ENCODE data around the gene TMEM86B. TPM values are rescaled to one million over a fixed set of nuclear protein-coding genes. Genes with fewer than 3 reads are reported as not detected.

The TMEM86B gene
- total RNA-seq, 1 donor from 2014 or later, result 7.6 TPM

DNA sequence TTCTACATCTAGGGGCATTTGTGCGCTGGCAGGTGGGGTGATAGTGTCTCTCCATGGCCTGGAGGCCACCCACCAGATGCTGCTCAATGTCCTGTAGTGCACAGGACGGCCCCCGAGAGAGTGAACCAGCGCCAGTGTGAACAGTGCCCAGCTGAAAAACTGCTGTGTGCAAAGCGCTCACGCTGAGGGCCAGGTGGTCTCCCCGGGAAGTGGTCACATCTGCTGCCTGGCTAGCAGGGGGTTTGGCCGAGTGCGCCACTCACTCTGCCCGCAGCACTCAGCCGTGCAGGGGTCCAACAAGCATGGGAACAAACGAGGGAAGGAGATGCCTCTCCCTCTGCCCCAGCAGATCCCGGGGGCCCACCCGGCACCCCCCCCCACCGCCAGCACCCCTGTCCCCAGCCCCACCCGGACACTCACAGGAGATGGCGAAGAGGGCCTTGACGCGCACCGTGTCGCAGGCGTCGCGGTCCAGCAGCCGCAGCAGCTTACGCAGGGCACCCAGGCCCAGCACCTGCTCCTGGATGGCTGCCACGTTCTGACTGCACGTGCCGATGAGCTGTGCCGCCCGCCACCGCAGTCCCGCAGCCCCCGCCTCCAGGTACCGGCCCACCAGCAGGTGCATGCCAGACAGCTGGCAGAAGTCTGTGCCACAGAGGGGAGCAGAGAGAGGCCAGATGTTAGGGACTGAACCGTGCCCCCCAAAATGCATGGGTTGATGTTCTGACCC, 45.6 kb upstream of the TMEM86B start:
- H3K4me3 Mint-ChIP-seq (ENCODE audit: unreplicated experiment), result no peak overlapping the region
- no peak for DNase-seq
- no peaks in the 10 kb centered on the region for H3K9me3 Mint-ChIP-seq (ENCODE audit: unreplicated experiment)
- H3K27me3 Mint-ChIP-seq (ENCODE audit: unreplicated experiment), result peaks cover 3% of the 10 kb centered on the region
- TF ChIP-seq, protein P1, sequence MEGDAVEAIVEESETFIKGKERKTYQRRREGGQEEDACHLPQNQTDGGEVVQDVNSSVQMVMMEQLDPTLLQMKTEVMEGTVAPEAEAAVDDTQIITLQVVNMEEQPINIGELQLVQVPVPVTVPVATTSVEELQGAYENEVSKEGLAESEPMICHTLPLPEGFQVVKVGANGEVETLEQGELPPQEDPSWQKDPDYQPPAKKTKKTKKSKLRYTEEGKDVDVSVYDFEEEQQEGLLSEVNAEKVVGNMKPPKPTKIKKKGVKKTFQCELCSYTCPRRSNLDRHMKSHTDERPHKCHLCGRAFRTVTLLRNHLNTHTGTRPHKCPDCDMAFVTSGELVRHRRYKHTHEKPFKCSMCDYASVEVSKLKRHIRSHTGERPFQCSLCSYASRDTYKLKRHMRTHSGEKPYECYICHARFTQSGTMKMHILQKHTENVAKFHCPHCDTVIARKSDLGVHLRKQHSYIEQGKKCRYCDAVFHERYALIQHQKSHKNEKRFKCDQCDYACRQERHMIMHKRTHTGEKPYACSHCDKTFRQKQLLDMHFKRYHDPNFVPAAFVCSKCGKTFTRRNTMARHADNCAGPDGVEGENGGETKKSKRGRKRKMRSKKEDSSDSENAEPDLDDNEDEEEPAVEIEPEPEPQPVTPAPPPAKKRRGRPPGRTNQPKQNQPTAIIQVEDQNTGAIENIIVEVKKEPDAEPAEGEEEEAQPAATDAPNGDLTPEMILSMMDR (IDR thresholded peaks at IDR 0.05; ENCODE audit: partially characterized antibody, unreplicated experiment), result no peak
- no peak overlapping the region for H3K27ac Mint-ChIP-seq (ENCODE audit: unreplicated experiment)
- peaks cover 6% of the 10 kb centered on the region for H3K4me1 Mint-ChIP-seq (ENCODE audit: low read depth, unreplicated experiment)
- H3K36me3 Mint-ChIP-seq (ENCODE audit: unreplicated experiment), result peaks cover 3% of the 10 kb centered on the region

DNA sequence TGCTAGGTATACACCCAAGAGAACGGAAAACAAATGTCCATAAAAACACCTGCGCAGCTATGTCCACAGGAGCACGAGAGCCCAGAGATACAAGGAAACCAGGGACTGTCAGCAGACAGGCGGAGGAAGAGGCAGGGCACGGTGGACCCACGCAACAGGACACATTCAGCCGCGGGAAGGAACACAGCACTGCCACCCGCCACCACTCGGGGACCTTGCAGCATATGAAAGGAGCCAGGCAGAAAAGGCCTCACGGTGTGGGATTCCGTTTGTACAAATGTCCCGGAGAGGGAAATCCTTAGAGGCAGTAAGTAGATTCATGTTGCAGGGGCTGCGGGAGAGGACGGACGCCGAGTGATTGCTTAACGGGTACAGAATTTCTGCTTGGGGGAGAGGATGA, 43.6 kb upstream of the TMEM86B start:
- Mint-ChIP-seq H3K36me3 (ENCODE audit: unreplicated experiment) (peaks cover 3% of the 10 kb centered on the region), H3K27me3 (ENCODE audit: unreplicated experiment) (peaks cover 3% of the 10 kb centered on the region)
- TF ChIP-seq, protein P1 (IDR thresholded peaks at IDR 0.05; ENCODE audit: partially characterized antibody, unreplicated experiment), result no peak

DNA sequence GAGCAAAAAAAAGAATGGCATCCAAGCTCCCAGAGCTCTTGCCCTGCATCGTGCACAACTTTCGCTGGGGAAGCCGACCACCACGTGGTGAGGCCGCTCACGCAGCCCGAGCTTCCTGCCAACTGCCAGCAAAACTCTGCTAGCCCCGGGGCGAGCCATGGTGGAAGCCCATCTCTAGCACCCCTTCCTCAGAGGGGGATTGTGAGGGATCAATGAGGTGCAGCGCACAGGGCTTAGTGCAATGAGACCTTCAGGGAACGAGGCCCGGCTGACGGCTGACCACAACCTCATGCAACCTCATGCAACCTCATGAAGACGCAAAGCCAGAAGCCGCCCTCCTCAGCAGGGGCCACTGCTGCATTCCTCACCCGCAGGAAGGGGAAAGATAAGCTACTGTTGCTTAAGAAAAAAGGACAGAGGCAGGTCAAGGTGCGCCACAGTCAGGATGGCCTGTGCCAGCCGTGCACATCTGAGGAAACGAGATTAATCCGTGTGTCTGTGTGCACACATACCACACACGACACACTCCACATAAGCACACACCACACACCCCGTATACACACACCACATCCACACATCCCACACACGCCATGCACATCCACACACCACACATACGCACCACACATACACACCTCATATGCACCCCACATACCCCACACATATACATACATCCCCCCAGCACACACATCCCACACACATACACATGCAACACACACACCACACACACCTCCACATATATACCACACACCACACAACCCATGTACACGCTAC, 41.8 kb upstream of the TMEM86B start:
- Mint-ChIP-seq H3K4me1 (ENCODE audit: low read depth, unreplicated experiment) (peaks cover 6% of the 10 kb centered on the region), H3K27ac (ENCODE audit: unreplicated experiment) (no peak overlapping the region), H3K4me3 (ENCODE audit: unreplicated experiment) (no peak overlapping the region), H3K36me3 (ENCODE audit: unreplicated experiment) (peaks cover 11% of the 10 kb centered on the region), H3K27me3 (ENCODE audit: unreplicated experiment) (peaks cover 7% of the 10 kb centered on the region), H3K9me3 (ENCODE audit: unreplicated experiment) (peaks cover 7% of the 10 kb centered on the region)
- TF ChIP-seq, protein P1 (IDR thresholded peaks at IDR 0.05; ENCODE audit: partially characterized antibody, unreplicated experiment), result no peak
- DNase-seq, result no peak

More for the DNA sequence above, 43.6 kb upstream of the TMEM86B start:
- H3K4me3 Mint-ChIP-seq (ENCODE audit: unreplicated experiment), result no peak overlapping the region
- peaks cover 6% of the 10 kb centered on the region for H3K4me1 Mint-ChIP-seq (ENCODE audit: low read depth, unreplicated experiment)
- H3K9me3 Mint-ChIP-seq (ENCODE audit: unreplicated experiment), result no peaks in the 10 kb centered on the region
- no peak overlapping the region for H3K27ac Mint-ChIP-seq (ENCODE audit: unreplicated experiment)
- DNase-seq, result no peak

DNA sequence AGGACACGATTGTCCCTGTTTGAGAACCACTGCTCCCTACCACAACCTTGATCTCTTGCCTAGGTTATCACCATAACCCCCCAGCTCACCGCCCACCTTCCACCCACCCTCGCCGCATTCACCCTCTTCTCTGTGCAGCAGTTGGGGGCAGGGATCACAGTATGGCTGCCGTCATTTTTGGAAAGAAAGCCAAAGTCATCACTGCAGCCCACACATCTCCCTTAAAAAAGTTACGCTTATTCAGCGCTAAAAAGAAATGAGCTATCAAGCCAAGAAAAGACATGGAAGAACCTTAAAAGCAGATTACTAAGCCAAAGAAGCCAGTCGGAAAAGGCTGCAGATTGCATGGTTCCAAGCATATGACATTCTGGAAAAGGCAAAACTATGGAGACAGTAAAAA, 40.7 kb upstream of the TMEM86B start:
- no peak for DNase-seq
- TF ChIP-seq, protein P1 (IDR thresholded peaks at IDR 0.05; ENCODE audit: partially characterized antibody, unreplicated experiment), result no peak
- Mint-ChIP-seq H3K27me3 (ENCODE audit: unreplicated experiment) (peaks cover 7% of the 10 kb centered on the region), H3K27ac (ENCODE audit: unreplicated experiment) (no peak overlapping the region), H3K9me3 (ENCODE audit: unreplicated experiment) (peaks cover 7% of the 10 kb centered on the region), H3K4me1 (ENCODE audit: low read depth, unreplicated experiment) (peaks cover 3% of the 10 kb centered on the region), H3K36me3 (ENCODE audit: unreplicated experiment) (peaks cover 11% of the 10 kb centered on the region), H3K4me3 (ENCODE audit: unreplicated experiment) (no peak overlapping the region)

GRCh38 chr19:55266840-55267239, 38.3 kb upstream of the TMEM86B start:
- peaks cover 9% of the 10 kb centered on the region for H3K27me3 Mint-ChIP-seq (ENCODE audit: unreplicated experiment)
- no peak for DNase-seq
- TF ChIP-seq, protein P1 (IDR thresholded peaks at IDR 0.05; ENCODE audit: partially characterized antibody, unreplicated experiment), result no peak
- no peak overlapping the region for H3K27ac Mint-ChIP-seq (ENCODE audit: unreplicated experiment)
- peaks cover 10% of the 10 kb centered on the region for H3K9me3 Mint-ChIP-seq (ENCODE audit: unreplicated experiment)
- peaks cover 11% of the 10 kb centered on the region for H3K36me3 Mint-ChIP-seq (ENCODE audit: unreplicated experiment)
- no peaks in the 10 kb centered on the region for H3K4me1 Mint-ChIP-seq (ENCODE audit: low read depth, unreplicated experiment)
- H3K4me3 Mint-ChIP-seq (ENCODE audit: unreplicated experiment), result no peak overlapping the region
